Measurements from ENCODE around the gene FRMD4A. TPM values are rescaled to one million over a fixed set of nuclear protein-coding genes. Genes with fewer than 3 reads are reported as not detected.

FRMD4A gene
- 3.0 to 4.4 TPM (median 4.0 TPM) in 5 replicates for total RNA-seq (2022; extraction: Qiagen RNA extraction)

GRCh38 chr10:14330388-14331061 is at the start of gene FRMD4A:
FRMD4A (minus strand) TSS chr10:14330924.

Measured in A549 treated with dexamethasone at 1 μM for 4 hours (cell line).